Fibroblast of mammary gland (primary cell): Measurements from ENCODE around the gene KL.

Experiments
- DNase-seq: peaks from one replicate; pipeline ENCODE4 v3.0.0-alpha.2; 2010; ENCODE audit warnings: low read depth
- H3K4me3 ChIP-seq: 2 replicates; pipeline ENCODE4 v1.5.1; 2011; ENCODE audit warnings: low read depth, mild to moderate bottlenecking, low read length, moderate library complexity; ENCODE audit not compliant: control insufficient read depth
- CTCF ChIP-seq: conservative IDR thresholded peaks from 2 replicates; pipeline ENCODE4 v1.5.1; 2011; ENCODE audit warnings: low read depth, low read length, inconsistent platforms; ENCODE audit not compliant: control insufficient read depth, insufficient read depth

Gene KL

GRCh38 chr13:33073338-33073737 is 57.1 kb downstream of the KL start:
- H3K4me3 ChIP-seq: no peak overlapping the region
- TF ChIP-seq CTCF: no peak
- DNase-seq: no peak

- TF ChIP-seq CTCF: no peak
- no peak for DNase-seq
- H3K4me3 ChIP-seq: no peak overlapping the region
These were observed 60.1 kb downstream of the KL start for GRCh38 chr13:33076001-33076992.

- no peak overlapping the region for H3K4me3 ChIP-seq
- DNase-seq: no peak
- no peak for TF ChIP-seq CTCF
These were observed 62.0 kb downstream of the KL start for GRCh38 chr13:33078263-33078662.

- no peak for TF ChIP-seq CTCF
- DNase-seq: no peak
- H3K4me3 ChIP-seq: no peak overlapping the region
These were observed 63.7 kb downstream of the KL start for GRCh38 chr13:33079960-33080359.

- no peak for TF ChIP-seq CTCF
- no peak overlapping the region for H3K4me3 ChIP-seq
- peak; percentile 71 for DNase-seq
These were observed 64.9 kb downstream of the KL start for GRCh38 chr13:33080972-33081590.

- no peak for TF ChIP-seq CTCF
- no peak overlapping the region for H3K4me3 ChIP-seq
- no peak for DNase-seq
These were observed 65.4 kb downstream of the KL start for GRCh38 chr13:33081666-33082065.
